Activated gamma-delta T cell treated with Interleukin-2 at 50 U/mL for 16 hours (primary cell): ENCODE results near the gene FAM107A.
A peak's percentile ranks its signal among the peaks of the same experiment; 100 is the strongest.
"Not testable (repeated sequence)": the region's sequence is repeated elsewhere in the genome, so short reads cannot be mapped to it uniquely, and the experiment has no call there.

Source experiments
- DNase-seq: peaks from one replicate; pipeline ENCODE4 v3.0.0-alpha.2; 2020

The FAM107A gene

DNA sequence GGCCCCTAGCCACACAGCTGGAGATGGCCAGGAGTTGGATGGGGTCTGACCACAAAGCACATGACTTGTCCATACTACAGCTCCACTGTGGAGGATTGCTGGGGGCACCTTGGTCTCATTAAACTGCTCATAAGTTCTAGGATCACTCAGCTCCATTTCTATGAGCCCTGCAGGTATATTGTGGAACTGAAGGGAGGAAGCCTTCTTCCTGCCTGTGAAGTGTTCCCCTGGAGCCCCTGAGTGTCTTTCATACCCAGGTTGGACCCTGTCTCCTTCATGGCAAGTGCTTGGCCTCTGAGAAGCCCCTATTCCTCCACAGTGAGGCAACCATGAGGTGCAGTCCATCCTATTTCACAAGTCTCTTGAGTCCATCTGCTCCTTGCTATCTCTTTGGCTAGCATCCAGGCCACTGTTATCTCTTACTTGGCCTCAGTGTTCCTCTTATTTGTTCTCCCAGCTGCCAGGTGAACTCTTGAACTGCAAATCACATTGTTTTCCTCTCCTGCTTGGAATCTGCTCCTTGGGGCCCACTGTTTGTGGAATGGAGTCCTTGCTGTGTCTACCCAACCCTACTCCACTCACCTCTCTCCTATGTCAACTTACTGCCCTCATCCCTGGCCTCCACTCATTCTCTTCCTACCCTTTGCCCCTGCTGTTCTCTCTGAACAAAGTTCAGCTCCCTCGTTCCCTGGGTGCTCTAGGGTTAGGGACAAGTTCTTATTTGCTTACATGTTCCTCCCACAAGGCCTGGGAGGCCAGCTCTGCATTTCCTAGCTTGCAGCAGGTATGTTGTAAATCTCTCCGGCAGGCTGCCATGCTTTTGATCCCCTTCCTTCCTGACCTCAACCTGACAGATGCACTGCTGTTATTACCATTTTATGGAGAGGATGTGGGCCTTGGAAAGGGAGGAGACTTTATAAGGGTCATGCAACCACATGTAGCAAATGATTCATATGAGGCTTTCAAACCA, 41.4 kb downstream of the FAM107A start:
- no peak for DNase-seq

DNA sequence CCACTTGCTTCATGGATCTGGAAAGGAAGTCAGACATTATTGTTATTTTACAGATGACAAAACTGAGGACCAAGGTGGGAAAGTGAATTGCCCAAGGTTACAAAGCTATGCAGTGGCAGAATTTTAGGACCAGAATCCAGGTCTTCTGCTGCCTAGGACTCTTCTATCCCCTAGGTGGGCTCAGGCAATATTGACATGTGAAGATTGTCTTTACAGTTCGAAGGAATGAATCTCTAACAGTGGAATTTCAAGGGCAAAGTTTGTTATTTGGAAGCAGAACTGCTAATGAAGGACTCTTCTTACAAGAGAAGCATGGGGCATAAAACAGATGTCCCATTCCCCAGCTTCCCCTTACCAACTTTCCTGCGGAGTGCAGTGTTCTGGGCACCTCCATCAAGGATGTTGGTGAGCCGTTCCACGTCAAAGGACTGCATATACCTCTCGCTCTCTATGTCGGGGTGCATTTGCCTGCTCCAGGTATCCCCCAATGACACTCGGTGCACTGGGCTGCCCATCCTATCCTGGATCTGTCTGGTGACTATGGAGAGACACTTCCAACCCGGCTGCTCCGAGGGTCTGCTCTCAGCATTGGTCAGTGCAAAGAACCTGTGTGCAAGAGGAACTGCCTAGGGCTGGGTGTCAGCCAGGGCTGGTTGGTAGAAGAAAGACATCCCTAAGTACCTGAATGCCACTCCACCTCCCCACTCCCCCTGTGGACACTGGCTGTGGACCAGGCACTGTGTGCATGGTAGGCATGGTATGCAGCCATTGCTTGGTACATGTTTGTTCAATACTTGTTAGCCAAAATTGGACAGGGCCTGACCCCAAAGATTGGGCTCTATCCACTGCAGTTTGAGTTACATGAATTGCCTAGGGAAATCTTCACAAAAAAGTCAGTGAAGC, 42.3 kb downstream of the FAM107A start:
- no peak for DNase-seq

- peak; percentile 73 for DNase-seq
Measured at GRCh38 chr3:58532794-58533220, 44.4 kb downstream of the FAM107A start.

GRCh38 chr3:58531956-58532355, 45.2 kb downstream of the FAM107A start:
- no peak for DNase-seq

DNA sequence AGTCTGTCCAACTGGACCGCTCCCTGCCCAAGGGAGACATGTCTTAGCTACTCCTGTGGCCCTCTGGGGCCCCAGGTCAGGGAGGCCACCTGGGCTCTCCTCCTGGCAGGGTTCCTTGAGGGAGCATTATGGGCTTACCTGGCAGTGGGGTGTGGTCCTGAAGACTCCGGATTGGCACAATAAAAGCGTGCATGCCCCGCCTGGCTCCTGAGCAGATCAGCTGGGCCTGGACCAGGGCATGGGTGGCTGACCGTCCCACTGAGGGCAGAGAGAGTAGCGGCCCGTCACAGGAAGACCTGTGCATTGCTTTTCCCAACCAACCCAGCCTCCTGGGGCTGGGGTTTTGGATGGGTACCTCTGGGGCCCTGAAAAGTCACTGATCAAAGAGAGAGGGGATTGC, 45.6 kb downstream of the FAM107A start:
- no peak for DNase-seq

- DNase-seq = no peak
Measured at GRCh38 chr3:58530354-58530865, 46.8 kb downstream of the FAM107A start.

DNA sequence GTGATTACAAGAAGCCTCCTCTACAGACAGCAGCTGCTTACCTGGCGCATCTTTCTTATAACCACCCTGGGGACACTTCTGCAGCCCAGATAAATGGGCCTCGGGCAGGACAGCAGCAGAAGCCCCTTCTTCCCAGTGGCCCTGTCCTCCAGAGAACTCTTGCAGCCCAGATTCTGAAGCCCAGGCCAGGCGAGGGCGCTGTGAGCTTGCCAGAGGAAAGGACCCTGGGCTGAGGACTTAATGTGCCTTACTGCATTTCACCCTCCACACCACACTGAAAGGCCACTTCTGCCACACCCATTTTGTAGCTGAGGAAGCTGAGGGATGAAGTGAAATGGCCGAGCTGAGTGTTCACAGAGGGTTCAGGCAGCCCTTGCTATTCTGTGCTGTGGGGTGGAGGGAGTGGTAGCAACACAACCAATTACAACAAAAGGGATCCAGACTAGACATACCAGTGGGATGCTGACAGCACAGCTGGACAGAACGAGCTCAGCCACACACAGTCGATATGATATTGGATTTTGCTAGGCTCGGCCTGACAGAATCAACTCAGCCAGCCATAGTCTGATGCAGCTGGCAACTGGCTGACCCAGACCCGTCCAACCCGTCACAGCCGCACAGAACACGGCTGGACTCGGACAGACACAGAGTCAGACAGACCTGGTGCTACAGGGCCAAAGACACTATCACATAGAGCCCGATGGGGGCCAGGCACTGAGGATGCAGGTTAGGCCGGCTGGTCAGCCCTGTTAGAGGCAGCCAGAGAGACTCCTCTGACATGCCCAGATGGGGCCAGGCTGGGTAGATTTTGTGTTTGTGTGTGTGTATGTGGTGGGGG, 47.5 kb downstream of the FAM107A start:
- no peak for DNase-seq

- no peak for DNase-seq
Measured at GRCh38 chr3:58528629-58529028, 48.6 kb downstream of the FAM107A start.

DNA sequence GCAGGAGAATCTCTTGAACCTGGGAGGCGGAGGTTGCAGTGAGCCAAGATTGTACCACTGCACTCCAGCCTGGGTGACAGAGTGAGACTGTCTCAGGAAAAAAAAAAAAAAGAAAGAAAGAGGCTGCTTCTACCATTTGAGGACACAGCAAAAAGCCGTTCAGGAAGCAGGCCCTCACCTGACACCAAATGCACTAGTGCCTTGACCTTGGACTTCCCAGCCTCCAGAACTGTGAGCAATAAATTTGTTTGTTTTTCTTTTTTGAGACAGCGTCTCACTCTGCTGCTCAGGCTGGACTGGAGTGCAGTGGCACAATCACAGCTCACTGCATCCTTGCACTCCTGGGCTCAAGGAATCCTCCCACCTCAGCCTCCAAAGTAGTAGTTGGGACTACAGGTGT, 49.8 kb downstream of the FAM107A start:
- DNase-seq = not testable (repeated sequence)

DNA sequence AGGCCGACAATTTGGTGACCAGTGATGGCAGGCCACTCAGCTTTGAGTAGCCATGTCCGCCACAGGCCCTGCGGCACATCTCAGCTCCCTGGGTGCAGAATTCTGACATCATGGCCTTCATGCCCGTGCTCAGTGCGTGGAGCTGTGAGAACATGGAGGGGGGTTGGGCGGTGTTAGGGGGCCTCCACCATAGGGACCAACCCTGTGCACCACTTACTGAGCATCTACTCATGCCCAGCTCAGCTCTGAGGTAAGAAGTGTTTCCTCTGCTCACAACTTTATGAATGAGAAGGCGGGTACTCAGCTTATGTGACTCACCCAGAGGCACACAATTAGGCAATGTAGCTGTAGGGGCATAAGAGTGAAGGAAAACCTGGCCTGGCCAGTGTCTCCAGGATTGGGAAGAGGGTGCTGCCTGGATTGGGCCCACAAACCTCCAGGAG, 50.7 kb downstream of the FAM107A start:
- no peak for DNase-seq

DNA sequence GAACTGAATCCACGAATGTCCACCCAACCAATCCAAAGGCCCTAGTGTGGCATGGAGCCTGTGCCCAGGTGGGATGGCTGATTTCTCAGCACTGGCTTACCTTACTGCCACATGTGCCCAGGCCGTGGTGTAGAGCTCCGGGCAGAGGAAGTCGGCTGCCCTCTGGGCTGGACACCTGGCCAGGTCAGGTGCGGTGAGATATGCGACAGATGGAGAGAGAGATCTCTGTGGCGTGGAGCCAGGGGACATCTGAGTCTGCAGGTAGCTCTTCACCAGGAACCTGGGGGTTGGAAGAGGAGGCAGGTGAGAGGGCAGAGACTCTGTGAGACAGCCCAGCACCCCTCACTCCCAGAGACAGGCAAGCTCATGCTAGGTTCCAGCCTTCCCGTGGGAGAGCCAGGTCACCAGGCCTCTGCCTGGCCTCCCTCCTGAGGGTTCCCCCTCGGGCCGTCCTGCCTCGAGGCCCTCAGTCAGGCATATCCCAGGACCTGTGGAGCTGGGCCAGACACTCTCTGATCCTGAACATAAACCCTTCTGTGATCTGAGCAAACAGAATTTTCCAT, 52.8 kb downstream of the FAM107A start:
- no peak for DNase-seq

- no peak for DNase-seq
Measured at GRCh38 chr3:58522759-58523425, 54.3 kb downstream of the FAM107A start.

DNA sequence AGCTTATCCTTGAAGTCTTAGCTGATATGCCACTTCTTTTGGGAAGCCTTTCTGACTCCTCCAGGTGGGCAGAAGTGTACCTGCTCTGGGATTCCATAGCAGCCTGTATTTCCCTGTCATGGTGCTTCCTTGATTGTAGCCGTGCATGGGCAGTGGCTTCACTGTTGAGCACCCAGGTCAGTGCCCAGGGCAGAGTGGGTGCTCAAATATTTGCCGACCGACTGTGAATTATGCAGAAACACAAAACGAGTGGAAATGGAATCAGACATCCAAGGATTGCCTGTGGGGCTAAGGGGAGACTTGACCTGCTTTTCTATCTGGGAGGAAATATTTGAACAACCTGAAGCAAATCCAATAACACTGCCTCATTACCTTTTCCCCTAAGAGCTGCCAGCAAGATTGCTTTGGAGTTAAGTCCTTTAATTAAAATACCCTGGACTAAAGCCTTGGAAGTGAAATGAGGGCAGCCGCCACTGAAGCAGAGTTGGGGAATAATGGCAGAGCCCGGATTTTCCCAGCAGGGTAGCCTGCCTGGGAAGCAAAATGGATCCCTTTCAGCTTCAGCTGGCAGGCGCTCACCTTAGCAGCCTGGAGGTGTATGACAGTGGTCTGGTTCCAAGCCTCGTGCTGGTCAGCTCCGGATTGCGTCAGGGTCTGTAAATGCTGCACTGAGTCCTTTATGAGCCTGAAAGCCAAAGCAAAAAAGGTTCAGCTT, 55.1 kb downstream of the FAM107A start:
- DNase-seq = no peak

GRCh38 chr3:58521336-58521670, 55.9 kb downstream of the FAM107A start:
- DNase-seq = no peak

- DNase-seq = no peak
Measured at GRCh38 chr3:58520403-58521335, 56.5 kb downstream of the FAM107A start.

GRCh38 chr3:58519668-58520402, 57.4 kb downstream of the FAM107A start:
- DNase-seq = no peak

- DNase-seq = no peak
Measured at GRCh38 chr3:58518291-58518789, 58.9 kb downstream of the FAM107A start.

- DNase-seq = no peak
Measured at GRCh38 chr3:58514405-58514804, 62.8 kb downstream of the FAM107A start.
